Measurements from ENCODE around the gene MRM2.

The MRM2 gene

DNA sequence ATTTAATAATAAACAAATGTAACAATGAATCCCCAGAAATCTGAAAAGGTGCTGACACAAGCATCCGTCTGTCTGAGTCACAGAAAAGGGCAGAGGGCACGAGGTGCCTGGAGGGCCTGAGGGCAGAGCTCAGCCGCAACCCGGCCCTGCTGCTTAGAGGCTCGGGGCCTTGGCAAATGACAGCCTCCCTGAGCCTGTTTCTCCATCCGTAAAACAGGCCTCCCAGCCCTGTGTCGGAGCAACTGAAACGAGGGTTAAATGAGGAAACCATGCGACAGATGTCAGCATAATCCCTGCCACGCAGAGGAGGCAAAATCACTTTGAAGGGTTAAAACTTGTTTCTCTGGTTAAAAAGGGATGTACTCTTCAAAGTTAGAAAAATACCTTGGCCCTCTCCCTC is 24.9 kb upstream of the MRM2 start:
- TF ChIP-seq RARB (CRISPR knock-in tag; IDR thresholded peaks at IDR 0.05) (no peak), ARNTL (CRISPR knock-in tag; IDR thresholded peaks at IDR 0.05; ENCODE audit: borderline replicate concordance, low read depth) (no peak), ZNF8 (CRISPR knock-in tag; IDR thresholded peaks at IDR 0.05) (no peak), TCF4 (CRISPR knock-in tag; IDR thresholded peaks at IDR 0.05; ENCODE audit: borderline replicate concordance) (no peak)
- TF ChIP-seq, protein P1, sequence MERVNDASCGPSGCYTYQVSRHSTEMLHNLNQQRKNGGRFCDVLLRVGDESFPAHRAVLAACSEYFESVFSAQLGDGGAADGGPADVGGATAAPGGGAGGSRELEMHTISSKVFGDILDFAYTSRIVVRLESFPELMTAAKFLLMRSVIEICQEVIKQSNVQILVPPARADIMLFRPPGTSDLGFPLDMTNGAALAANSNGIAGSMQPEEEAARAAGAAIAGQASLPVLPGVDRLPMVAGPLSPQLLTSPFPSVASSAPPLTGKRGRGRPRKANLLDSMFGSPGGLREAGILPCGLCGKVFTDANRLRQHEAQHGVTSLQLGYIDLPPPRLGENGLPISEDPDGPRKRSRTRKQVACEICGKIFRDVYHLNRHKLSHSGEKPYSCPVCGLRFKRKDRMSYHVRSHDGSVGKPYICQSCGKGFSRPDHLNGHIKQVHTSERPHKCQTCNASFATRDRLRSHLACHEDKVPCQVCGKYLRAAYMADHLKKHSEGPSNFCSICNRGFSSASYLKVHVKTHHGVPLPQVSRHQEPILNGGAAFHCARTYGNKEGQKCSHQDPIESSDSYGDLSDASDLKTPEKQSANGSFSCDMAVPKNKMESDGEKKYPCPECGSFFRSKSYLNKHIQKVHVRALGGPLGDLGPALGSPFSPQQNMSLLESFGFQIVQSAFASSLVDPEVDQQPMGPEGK (CRISPR knock-in tag; IDR thresholded peaks at IDR 0.05; ENCODE audit: borderline replicate concordance) = no peak
- ATAC-seq = no peak

DNA sequence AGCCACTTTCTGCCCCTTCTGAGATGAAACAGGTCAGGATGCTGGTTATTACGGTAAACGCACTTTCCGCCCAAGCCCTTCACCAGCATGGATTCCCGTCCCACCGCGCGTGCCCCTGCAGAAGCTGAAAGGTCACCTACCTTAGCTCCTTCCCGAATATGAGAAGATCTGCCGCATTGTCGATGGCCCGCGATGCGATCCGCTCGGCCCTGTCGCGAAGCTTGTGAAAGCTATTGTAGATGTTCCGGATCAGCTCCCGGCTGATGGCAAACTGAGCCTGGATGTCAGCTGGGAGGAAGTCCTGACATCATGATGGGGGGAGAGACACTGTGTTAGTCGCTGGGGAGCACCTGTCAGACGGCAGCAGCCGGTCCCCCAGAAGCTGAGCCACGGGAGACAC is 22.2 kb upstream of the MRM2 start:
- no peak for ATAC-seq
- TF ChIP-seq, protein P1 (CRISPR knock-in tag; IDR thresholded peaks at IDR 0.05; ENCODE audit: borderline replicate concordance) = no peak

DNA sequence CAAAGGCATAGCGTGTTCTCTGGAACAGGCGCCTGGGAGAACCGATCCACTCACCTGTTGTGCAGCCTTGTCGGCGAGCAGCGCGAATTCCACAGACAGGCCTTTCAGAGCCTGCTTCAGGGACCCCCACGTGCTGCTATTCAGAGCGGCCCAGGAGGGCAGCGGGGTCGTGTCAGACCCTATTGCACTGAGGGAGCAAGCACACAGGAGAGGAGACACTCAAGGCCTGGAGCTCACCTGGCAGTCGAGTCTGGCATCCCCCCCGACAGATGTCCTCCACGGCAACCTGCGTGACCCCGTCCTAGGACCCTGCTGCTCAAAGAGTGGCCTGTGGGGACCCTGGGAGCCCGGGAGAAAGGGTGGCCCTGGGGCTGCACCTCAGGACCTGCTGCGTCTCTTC is 21.2 kb upstream of the MRM2 start:
- TF ChIP-seq ZFP30 (CRISPR knock-in tag; IDR thresholded peaks at IDR 0.05) = no peak
- TF ChIP-seq ZC3H10 (CRISPR knock-in tag; IDR thresholded peaks at IDR 0.05) = no peak
- no peak for ATAC-seq

DNA sequence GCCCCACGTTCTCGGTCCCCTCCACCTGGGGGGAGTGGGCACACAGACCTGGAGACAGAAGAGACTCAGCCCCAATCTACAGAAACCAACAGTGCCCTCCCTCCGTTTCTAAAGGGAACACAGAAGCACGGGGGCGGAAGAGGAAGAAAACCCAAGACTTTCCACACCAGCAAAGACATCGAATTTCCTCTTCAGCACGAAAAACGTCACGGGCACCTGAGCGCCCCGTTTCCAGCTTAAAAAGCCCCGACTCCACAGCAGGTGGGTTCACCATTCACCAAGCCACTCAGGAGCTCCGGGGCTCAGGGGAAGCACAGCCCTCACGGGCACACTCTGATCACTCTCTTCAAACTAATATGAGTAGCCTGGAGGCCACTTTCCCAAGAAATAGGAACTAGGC is 19.6 kb upstream of the MRM2 start:
- ATAC-seq = no peak
- TF ChIP-seq TCF4 (CRISPR knock-in tag; IDR thresholded peaks at IDR 0.05; ENCODE audit: borderline replicate concordance) (no peak), ZNF70 (CRISPR knock-in tag; IDR thresholded peaks at IDR 0.05) (no peak), PPARA (CRISPR knock-in tag; IDR thresholded peaks at IDR 0.05; ENCODE audit: borderline replicate concordance) (no peak), OSR1 (CRISPR knock-in tag; IDR thresholded peaks at IDR 0.05) (no peak), TOX (CRISPR knock-in tag; IDR thresholded peaks at IDR 0.05; ENCODE audit: borderline replicate concordance) (no peak), ISL1 (CRISPR knock-in tag; IDR thresholded peaks at IDR 0.05) (no peak), GLIS3 (CRISPR knock-in tag; IDR thresholded peaks at IDR 0.05) (no peak), ZNF565 (CRISPR knock-in tag; conservative IDR thresholded peaks at IDR 0.05; ENCODE audit: low read depth) (no peak)
- TF ChIP-seq, protein P2, sequence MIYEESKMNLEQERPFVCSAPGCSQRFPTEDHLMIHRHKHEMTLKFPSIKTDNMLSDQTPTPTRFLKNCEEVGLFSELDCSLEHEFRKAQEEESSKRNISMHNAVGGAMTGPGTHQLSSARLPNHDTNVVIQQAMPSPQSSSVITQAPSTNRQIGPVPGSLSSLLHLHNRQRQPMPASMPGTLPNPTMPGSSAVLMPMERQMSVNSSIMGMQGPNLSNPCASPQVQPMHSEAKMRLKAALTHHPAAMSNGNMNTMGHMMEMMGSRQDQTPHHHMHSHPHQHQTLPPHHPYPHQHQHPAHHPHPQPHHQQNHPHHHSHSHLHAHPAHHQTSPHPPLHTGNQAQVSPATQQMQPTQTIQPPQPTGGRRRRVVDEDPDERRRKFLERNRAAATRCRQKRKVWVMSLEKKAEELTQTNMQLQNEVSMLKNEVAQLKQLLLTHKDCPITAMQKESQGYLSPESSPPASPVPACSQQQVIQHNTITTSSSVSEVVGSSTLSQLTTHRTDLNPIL (CRISPR knock-in tag; IDR thresholded peaks at IDR 0.05; ENCODE audit: low read depth) = no peak
- TF ChIP-seq, protein P3, sequence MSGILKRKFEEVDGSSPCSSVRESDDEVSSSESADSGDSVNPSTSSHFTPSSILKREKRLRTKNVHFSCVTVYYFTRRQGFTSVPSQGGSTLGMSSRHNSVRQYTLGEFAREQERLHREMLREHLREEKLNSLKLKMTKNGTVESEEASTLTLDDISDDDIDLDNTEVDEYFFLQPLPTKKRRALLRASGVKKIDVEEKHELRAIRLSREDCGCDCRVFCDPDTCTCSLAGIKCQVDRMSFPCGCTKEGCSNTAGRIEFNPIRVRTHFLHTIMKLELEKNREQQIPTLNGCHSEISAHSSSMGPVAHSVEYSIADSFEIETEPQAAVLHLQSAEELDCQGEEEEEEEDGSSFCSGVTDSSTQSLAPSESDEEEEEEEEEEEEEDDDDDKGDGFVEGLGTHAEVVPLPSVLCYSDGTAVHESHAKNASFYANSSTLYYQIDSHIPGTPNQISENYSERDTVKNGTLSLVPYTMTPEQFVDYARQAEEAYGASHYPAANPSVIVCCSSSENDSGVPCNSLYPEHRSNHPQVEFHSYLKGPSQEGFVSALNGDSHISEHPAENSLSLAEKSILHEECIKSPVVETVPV (CRISPR knock-in tag; IDR thresholded peaks at IDR 0.05) = no peak
- TF ChIP-seq, protein P4, sequence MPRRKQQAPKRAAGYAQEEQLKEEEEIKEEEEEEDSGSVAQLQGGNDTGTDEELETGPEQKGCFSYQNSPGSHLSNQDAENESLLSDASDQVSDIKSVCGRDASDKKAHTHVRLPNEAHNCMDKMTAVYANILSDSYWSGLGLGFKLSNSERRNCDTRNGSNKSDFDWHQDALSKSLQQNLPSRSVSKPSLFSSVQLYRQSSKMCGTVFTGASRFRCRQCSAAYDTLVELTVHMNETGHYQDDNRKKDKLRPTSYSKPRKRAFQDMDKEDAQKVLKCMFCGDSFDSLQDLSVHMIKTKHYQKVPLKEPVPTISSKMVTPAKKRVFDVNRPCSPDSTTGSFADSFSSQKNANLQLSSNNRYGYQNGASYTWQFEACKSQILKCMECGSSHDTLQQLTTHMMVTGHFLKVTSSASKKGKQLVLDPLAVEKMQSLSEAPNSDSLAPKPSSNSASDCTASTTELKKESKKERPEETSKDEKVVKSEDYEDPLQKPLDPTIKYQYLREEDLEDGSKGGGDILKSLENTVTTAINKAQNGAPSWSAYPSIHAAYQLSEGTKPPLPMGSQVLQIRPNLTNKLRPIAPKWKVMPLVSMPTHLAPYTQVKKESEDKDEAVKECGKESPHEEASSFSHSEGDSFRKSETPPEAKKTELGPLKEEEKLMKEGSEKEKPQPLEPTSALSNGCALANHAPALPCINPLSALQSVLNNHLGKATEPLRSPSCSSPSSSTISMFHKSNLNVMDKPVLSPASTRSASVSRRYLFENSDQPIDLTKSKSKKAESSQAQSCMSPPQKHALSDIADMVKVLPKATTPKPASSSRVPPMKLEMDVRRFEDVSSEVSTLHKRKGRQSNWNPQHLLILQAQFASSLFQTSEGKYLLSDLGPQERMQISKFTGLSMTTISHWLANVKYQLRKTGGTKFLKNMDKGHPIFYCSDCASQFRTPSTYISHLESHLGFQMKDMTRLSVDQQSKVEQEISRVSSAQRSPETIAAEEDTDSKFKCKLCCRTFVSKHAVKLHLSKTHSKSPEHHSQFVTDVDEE (CRISPR knock-in tag; IDR thresholded peaks at IDR 0.05) = no peak

DNA sequence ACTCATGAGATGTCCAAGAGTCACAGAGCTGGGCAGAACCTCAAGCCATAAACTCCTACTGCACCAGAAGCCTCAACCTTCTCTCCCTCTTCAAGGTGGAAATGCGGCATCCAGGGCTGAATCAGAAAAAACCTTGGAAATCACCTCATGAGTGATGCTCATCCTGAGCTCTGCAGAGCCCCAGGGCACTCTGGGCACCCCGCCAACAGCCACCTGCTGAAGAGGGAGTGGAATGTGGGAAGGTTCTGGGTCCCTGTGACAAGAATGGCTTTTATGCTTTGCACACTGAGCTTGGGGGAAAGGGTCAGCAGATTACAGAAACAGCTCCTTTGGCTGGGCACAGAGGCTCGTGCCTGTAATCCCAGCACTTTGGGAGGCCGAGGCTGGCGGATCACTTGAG is 18.8 kb upstream of the MRM2 start:
- TF ChIP-seq RARB (CRISPR knock-in tag; IDR thresholded peaks at IDR 0.05) = no peak
- TF ChIP-seq OSR1 (CRISPR knock-in tag; IDR thresholded peaks at IDR 0.05) = no peak
- no peak for TF ChIP-seq ZNF70 (CRISPR knock-in tag; IDR thresholded peaks at IDR 0.05)
- TF ChIP-seq ZNF8 (CRISPR knock-in tag; IDR thresholded peaks at IDR 0.05) = no peak
- TF ChIP-seq TCF4 (CRISPR knock-in tag; IDR thresholded peaks at IDR 0.05; ENCODE audit: borderline replicate concordance) = no peak
- TF ChIP-seq GLIS3 (CRISPR knock-in tag; IDR thresholded peaks at IDR 0.05) = no peak
- peak; percentile 20; the same call in 1 of the 3 replicates for ATAC-seq
